Middle frontal gyrus (tissue), 1 donor: Measurements from ENCODE around the gene RPGRIP1.
"Not testable (repeated sequence)": the region's sequence is repeated elsewhere in the genome, so short reads cannot be mapped to it uniquely, and the experiment has no call there.

ENCODE experiments used
- DNase-seq: peaks from one replicate; pipeline ENCODE4 v3.0.0-alpha.2; 2015; ENCODE audit warnings: low spot score; ENCODE audit errors: extremely low spot score

The RPGRIP1 gene

GRCh38 chr14:21258005-21258888 lies 21.6 kb upstream of the RPGRIP1 start:
- no peak for DNase-seq

GRCh38 chr14:21258889-21259787 lies 20.7 kb upstream of the RPGRIP1 start:
- DNase-seq: no peak

GRCh38 chr14:21261824-21262223 lies 18.1 kb upstream of the RPGRIP1 start:
- DNase-seq: no peak

- no peak for DNase-seq
Measured at GRCh38 chr14:21262410-21262809, 17.5 kb upstream of the RPGRIP1 start.

- DNase-seq: no peak
Measured at GRCh38 chr14:21263284-21264024, 16.4 kb upstream of the RPGRIP1 start.

- no peak for DNase-seq
Measured at GRCh38 chr14:21264025-21264801, 15.7 kb upstream of the RPGRIP1 start.

GRCh38 chr14:21267431-21267845 lies 12.4 kb upstream of the RPGRIP1 start:
- no peak for DNase-seq

- DNase-seq: no peak
Measured at GRCh38 chr14:21267886-21268616, 11.8 kb upstream of the RPGRIP1 start.

- no peak for DNase-seq
Measured at GRCh38 chr14:21268617-21269251, 11.1 kb upstream of the RPGRIP1 start.

GRCh38 chr14:21269252-21270046 lies 10.4 kb upstream of the RPGRIP1 start, which contains the start of gene HNRNPC:
HNRNPC (minus strand) TSS chr14:21269442; CDS start chr14:21234193, 35,249 bp downstream.
- DNase-seq: peak; percentile 100

- DNase-seq: not testable (repeated sequence)
Measured at GRCh38 chr14:21272661-21273060, 7.2 kb upstream of the RPGRIP1 start.

- DNase-seq: no peak
Measured at GRCh38 chr14:21275261-21275858, 4.5 kb upstream of the RPGRIP1 start.

- DNase-seq: no peak
Measured at GRCh38 chr14:21278632-21279031, 1.3 kb upstream of the RPGRIP1 start.

- not testable (repeated sequence) for DNase-seq
Measured at GRCh38 chr14:21281917-21282316, 2.0 kb downstream of the RPGRIP1 start.

- DNase-seq: not testable (repeated sequence)
Measured at GRCh38 chr14:21286516-21286915, 6.6 kb downstream of the RPGRIP1 start.

- DNase-seq: no peak
Measured at GRCh38 chr14:21287168-21287567, 7.3 kb downstream of the RPGRIP1 start.

- DNase-seq: not testable (repeated sequence)
Measured at GRCh38 chr14:21294026-21294425, 14.1 kb downstream of the RPGRIP1 start.

GRCh38 chr14:21298358-21298757 lies 18.5 kb downstream of the RPGRIP1 start:
- DNase-seq: no peak
